ENCODE results near the gene SH3BP2. TPM values are rescaled to one million over a fixed set of nuclear protein-coding genes. Genes with fewer than 3 reads are reported as not detected.
"Not testable (repeated sequence)": the region's sequence is repeated elsewhere in the genome, so short reads cannot be mapped to it uniquely, and the experiment has no call there.

The SH3BP2 gene
- total RNA-seq, 1 donor, result 30.8 TPM

- no peak for DNase-seq (ENCODE audit: low read depth)
- H3K4me3 ChIP-seq (ENCODE audit: low read depth, low read length), result no peak overlapping the region
- TF ChIP-seq, protein P1, sequence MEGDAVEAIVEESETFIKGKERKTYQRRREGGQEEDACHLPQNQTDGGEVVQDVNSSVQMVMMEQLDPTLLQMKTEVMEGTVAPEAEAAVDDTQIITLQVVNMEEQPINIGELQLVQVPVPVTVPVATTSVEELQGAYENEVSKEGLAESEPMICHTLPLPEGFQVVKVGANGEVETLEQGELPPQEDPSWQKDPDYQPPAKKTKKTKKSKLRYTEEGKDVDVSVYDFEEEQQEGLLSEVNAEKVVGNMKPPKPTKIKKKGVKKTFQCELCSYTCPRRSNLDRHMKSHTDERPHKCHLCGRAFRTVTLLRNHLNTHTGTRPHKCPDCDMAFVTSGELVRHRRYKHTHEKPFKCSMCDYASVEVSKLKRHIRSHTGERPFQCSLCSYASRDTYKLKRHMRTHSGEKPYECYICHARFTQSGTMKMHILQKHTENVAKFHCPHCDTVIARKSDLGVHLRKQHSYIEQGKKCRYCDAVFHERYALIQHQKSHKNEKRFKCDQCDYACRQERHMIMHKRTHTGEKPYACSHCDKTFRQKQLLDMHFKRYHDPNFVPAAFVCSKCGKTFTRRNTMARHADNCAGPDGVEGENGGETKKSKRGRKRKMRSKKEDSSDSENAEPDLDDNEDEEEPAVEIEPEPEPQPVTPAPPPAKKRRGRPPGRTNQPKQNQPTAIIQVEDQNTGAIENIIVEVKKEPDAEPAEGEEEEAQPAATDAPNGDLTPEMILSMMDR (IDR thresholded peaks at IDR 0.05; ENCODE audit: insufficient read depth, low read length), result no peak
Observed at GRCh38 chr4:2765832-2766526, 26.9 kb upstream of the SH3BP2 start.

- no peak for DNase-seq (ENCODE audit: low read depth)
- H3K4me3 ChIP-seq (ENCODE audit: low read depth, low read length), result no peak overlapping the region
- TF ChIP-seq, protein P1 (IDR thresholded peaks at IDR 0.05; ENCODE audit: insufficient read depth, low read length), result no peak
Observed at GRCh38 chr4:2767046-2767704, 25.7 kb upstream of the SH3BP2 start.

DNA sequence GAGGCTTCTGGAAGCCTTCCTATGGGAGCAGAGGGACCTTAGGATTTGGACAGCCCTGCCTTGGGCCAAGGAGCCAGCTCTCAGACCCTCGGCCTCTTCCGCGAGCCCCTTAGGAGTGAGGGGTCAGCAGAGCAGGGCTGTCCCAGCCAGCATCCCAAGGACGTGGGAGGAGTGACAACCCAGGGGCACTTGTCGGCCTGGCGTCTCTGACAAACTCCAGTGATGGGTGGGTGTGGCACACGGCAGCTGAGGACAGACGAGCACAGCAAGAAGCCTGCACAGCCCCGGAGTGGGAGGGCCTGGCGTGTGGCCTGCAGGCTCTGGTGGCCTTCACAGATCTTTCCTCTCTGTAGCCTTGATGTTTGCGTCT is 25.2 kb upstream of the SH3BP2 start:
- DNase-seq (ENCODE audit: low read depth), result no peak
- no peak overlapping the region for H3K4me3 ChIP-seq (ENCODE audit: low read depth, low read length)
- TF ChIP-seq, protein P1 (IDR thresholded peaks at IDR 0.05; ENCODE audit: insufficient read depth, low read length), result no peak

DNA sequence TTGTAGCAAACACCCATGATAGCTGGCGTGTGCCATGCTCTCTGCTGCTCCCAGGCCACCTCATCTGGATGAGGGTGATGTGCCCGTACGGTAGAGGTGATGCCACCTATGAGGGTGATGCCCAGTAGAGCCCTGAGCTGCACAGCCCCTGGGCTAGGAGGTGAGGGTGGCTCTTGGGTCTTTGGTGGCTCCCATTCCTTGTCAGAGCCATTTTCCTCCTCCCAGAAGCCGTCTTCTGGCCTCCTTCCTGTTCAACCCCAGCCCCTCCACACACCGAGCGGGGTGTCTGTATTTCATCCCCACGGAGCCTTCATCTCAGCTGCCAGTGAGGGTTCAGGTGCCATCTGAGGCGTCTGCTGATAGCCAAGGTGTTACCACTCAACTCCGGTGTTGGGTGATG is 24.8 kb upstream of the SH3BP2 start:
- no peak for DNase-seq (ENCODE audit: low read depth)
- TF ChIP-seq, protein P1 (IDR thresholded peaks at IDR 0.05; ENCODE audit: insufficient read depth, low read length), result no peak
- H3K4me3 ChIP-seq (ENCODE audit: low read depth, low read length), result no peak overlapping the region

DNA sequence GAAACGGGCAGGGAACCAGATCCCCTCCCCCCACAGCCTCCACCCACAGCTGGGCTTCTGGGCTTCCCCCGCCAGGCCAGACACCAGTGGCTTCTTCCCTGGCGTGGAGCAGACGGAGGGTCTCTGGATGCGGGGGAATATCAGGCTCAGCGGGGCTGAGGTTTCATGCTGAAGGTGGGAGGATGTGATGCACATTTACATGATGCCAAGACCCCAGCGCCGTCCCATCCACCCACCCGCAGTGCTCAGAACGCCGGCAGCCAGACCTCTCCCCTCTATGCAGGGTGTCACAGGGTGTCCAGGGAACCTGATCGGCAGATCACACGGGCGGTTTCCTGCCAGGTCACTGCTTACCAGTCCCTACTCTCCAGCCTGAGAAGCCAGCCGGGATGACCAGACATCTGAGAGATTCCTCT is 24.0 kb upstream of the SH3BP2 start:
- TF ChIP-seq, protein P1 (IDR thresholded peaks at IDR 0.05; ENCODE audit: insufficient read depth, low read length), result no peak
- DNase-seq (ENCODE audit: low read depth), result no peak
- no peak overlapping the region for H3K4me3 ChIP-seq (ENCODE audit: low read depth, low read length)

DNA sequence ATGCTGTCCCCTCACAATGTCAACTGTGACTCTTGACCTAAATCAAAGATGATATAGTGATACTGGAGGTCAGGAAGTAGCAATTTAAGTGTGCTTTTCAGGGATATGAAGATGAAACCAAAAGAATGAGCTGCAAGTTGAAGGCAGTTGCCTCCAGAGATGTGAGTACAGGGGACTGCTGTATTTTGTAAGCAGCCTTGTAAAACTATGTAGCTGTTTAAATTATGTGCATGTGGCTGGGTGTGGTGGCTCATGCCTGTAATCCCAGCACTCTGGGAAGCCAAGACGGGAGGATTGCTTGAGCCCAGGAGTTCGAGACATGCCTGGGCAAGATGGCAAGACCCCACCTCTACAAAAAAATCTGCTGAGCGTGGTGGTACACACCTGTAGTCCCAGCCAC is 21.6 kb upstream of the SH3BP2 start:
- TF ChIP-seq, protein P1 (IDR thresholded peaks at IDR 0.05; ENCODE audit: insufficient read depth, low read length), result no peak
- no peak for DNase-seq (ENCODE audit: low read depth)
- H3K4me3 ChIP-seq (ENCODE audit: low read depth, low read length), result no peak overlapping the region

GRCh38 chr4:2780643-2781042 is 12.2 kb upstream of the SH3BP2 start:
- not testable (repeated sequence) for DNase-seq (ENCODE audit: low read depth)

More at GRCh38 chr4:2780643-2781042, 12.2 kb upstream of the SH3BP2 start:
- not testable (repeated sequence) for H3K4me3 ChIP-seq (ENCODE audit: low read depth, low read length)
